HCT116 (cell line): ENCODE data around the gene WDR38. TPM values are rescaled to one million over a fixed set of nuclear protein-coding genes. Genes with fewer than 3 reads are reported as not detected.

ENCODE experiments used
- ATAC-seq: fragments of 200-7000 bp; cut with Tn5 transposase; 2 replicates; pipeline ENCODE4 v1.9.1; 2020; ENCODE audit warnings: mild to moderate bottlenecking, moderate library complexity
- BruUV-seq: library from RNA; stranded (reverse); fragments of 400-500 nt; replicated peaks from 2 replicates; lab custom pipeline; 2021; lab: Mats Ljungman, UMichigan
- CTCF ChIA-PET: fragments of 300-600 bp; sonication (Branson Sonifier 250); formaldehyde crosslinking; loops from one replicate; lab custom pipeline; 2021; ENCODE audit warnings: antibody characterized with exemption; lab: Charles Lee
- POLR2A ChIA-PET: fragments of 300-600, 350-600 bp; sonication (Branson Sonifier 250); formaldehyde crosslinking; loops from one replicate; lab custom pipeline; 2021; ENCODE audit warnings: antibody characterized with exemption; lab: Charles Lee
- RAD21 ChIA-PET, 2 experiments: fragments of 300-600 bp; sonication (Branson Sonifier 250); formaldehyde crosslinking; loops; one replicate each; lab custom pipeline; 2023; ENCODE audit warnings: low total read pairs in 2 of 2; ENCODE audit not compliant: uncharacterized antibody in 2 of 2, unreplicated experiment in 2 of 2, low non-redundant PET in 1 of 2; lab: Charles Lee
- DNase-seq: peaks from one replicate; pipeline ENCODE4 v3.0.0-alpha.2; 2010; ENCODE audit warnings: low read depth, low spot score
- H2AFZ ChIP-seq: fragments of 200-600 bp; shearing (Covaris generic), sonication (generic); 2 replicates; pipeline ENCODE4 v1.6.1; 2017; ENCODE audit warnings: low read depth, mixed run types, mixed read lengths, antibody characterized with exemption, low read length; ENCODE audit not compliant: poor library complexity, severe bottlenecking
- H3K27ac ChIP-seq: 2 replicates; pipeline ENCODE4 v1.5.1; 2012; ENCODE audit warnings: low read depth, low read length
- H3K27me3 ChIP-seq: fragments of 200-600 bp; sonication (generic); 2 replicates; pipeline ENCODE4 v1.6.1; 2016; ENCODE audit warnings: mixed run types, low read length, mixed read lengths; ENCODE audit not compliant: insufficient read depth
- H3K36me3 ChIP-seq, 2 experiments: fragments of 200-500 bp in 1 of 2; fragments of 200-600 bp in 1 of 2; sonication (Bioruptor generic) in 1 of 2; sonication (generic) in 1 of 2; 2 replicates each; pipeline versions ENCODE4 v1.5.1 to v1.6.1; 2014 to 2016; ENCODE audit warnings: low read length in 2 of 2, inconsistent platforms in 1 of 2, mixed read lengths in 1 of 2, mixed run types in 1 of 2; ENCODE audit not compliant: insufficient read depth in 2 of 2, control insufficient read depth in 1 of 2
- H3K4me1 ChIP-seq, 2 experiments: fragments of 200-600 bp in 1 of 2; sonication (generic) in 1 of 2; 2 replicates each; pipeline versions ENCODE4 v1.5.1 to v1.6.1; 2012 to 2017; ENCODE audit warnings: low read length in 2 of 2, inconsistent platforms in 1 of 2, mild to moderate bottlenecking in 1 of 2, mixed read lengths in 1 of 2, mixed run types in 1 of 2, moderate library complexity in 1 of 2; ENCODE audit not compliant: insufficient read depth in 2 of 2, control insufficient read depth in 1 of 2
- H3K4me2 ChIP-seq: fragments of 200-600 bp; sonication (generic); 2 replicates; pipeline ENCODE4 v1.6.1; 2017; ENCODE audit warnings: mixed run types, low read length, mixed read lengths
- H3K4me3 ChIP-seq, 2 experiments: fragments of 200-600 bp in 1 of 2; sonication (generic) in 1 of 2; replicated peaks in 1 of 2; 2 replicates each; pipeline ENCODE4 v1.5.1; 2011 to 2016; ENCODE audit warnings: low read length in 2 of 2, control low read depth in 1 of 2, low read depth in 1 of 2, mild to moderate bottlenecking in 1 of 2, mixed read lengths in 1 of 2, mixed run types in 1 of 2
- H3K79me2 ChIP-seq: fragments of 200-600 bp; sonication (generic); 2 replicates; pipeline ENCODE4 v1.6.1; 2017; ENCODE audit warnings: mild to moderate bottlenecking, mixed run types, low read length, moderate library complexity, mixed read lengths; ENCODE audit not compliant: insufficient read depth
- H3K9ac ChIP-seq: fragments of 200-600 bp; sonication (generic); 2 replicates; pipeline ENCODE4 v1.6.1; 2016; ENCODE audit warnings: low read length, mixed read lengths
- H3K9me2 ChIP-seq: fragments of 200-600 bp; sonication (generic), shearing (Covaris generic); 2 replicates; pipeline ENCODE4 v1.6.1; 2017; ENCODE audit warnings: mixed run types, mild to moderate bottlenecking, moderate library complexity; ENCODE audit not compliant: insufficient read depth
- H3K9me3 ChIP-seq, 2 experiments: fragments of 200-500 bp in 1 of 2; fragments of 200-600 bp in 1 of 2; sonication (Bioruptor generic) in 1 of 2; sonication (generic) in 1 of 2; 2 replicates each; pipeline ENCODE4 v1.6.1; 2014 to 2017; ENCODE audit warnings: low read length in 2 of 2, mixed read lengths in 2 of 2, inconsistent platforms in 1 of 2, low read depth in 1 of 2, mild to moderate bottlenecking in 1 of 2, mixed run types in 1 of 2, moderate library complexity in 1 of 2; ENCODE audit not compliant: control insufficient read depth in 1 of 2, insufficient read depth in 1 of 2
- H4K20me1 ChIP-seq: fragments of 200-600 bp; sonication (generic), shearing (Covaris generic); 2 replicates; pipeline ENCODE4 v1.6.1; 2017; ENCODE audit warnings: mixed run types, mild to moderate bottlenecking, moderate library complexity; ENCODE audit not compliant: insufficient read depth
- CBX3 ChIP-seq: IDR thresholded peaks from 2 replicates; pipeline ENCODE4 v1.6.1; 2012; ENCODE audit warnings: low read depth
- CTCF ChIP-seq, 3 experiments: fragments of 200-600 bp in 1 of 3; sonication (generic) in 1 of 3; IDR thresholded peaks in 2 of 3; conservative IDR thresholded peaks in 1 of 3; 2 replicates each; pipeline ENCODE4 v1.5.1; 2012 to 2017; ENCODE audit warnings: low read depth in 2 of 3, low read length in 2 of 3, antibody characterized with exemption in 1 of 3, borderline replicate concordance in 1 of 3, control low read depth in 1 of 3, mild to moderate bottlenecking in 1 of 3, mixed read lengths in 1 of 3, mixed run types in 1 of 3, moderate library complexity in 1 of 3; ENCODE audit not compliant: insufficient read depth in 1 of 3
- EZH2 ChIP-seq: fragments of 200-600 bp; sonication (generic); IDR thresholded peaks from 2 replicates; pipeline ENCODE4 v1.6.1; 2017; ENCODE audit warnings: antibody characterized with exemption, mixed run types
- EZH2phosphoT487 ChIP-seq: fragments of 200-600 bp; IDR thresholded peaks from 2 replicates; pipeline ENCODE4 v1.6.1; 2018; ENCODE audit warnings: antibody characterized with exemption, borderline replicate concordance
- FOSL1 ChIP-seq: IDR thresholded peaks from 2 replicates; pipeline ENCODE4 v1.6.1; 2012; ENCODE audit warnings: low read depth
- MAX ChIP-seq: IDR thresholded peaks from 2 replicates; pipeline ENCODE4 v1.6.1; 2012
- POLR2A ChIP-seq: IDR thresholded peaks from 2 replicates; pipeline ENCODE4 v1.7.0; 2011; ENCODE audit warnings: borderline replicate concordance; ENCODE audit not compliant: insufficient read depth, insufficient read length; ENCODE audit errors: extremely low read depth
- POLR2AphosphoS5 ChIP-seq: IDR thresholded peaks from 2 replicates; pipeline ENCODE4 v1.6.1; 2011; ENCODE audit warnings: mild to moderate bottlenecking, low read depth, low read length, moderate library complexity
- RAD21 ChIP-seq: IDR thresholded peaks from 2 replicates; pipeline ENCODE4 v1.6.1; 2012; ENCODE audit warnings: low read depth, mild to moderate bottlenecking
- SP1 ChIP-seq: IDR thresholded peaks from 2 replicates; pipeline ENCODE4 v1.6.1; 2012; ENCODE audit warnings: low read depth
- TCF7L2 ChIP-seq: IDR thresholded peaks from 2 replicates; pipeline ENCODE4 v1.7.0; 2011; ENCODE audit warnings: borderline replicate concordance, inconsistent platforms; ENCODE audit not compliant: insufficient read depth, insufficient read length; ENCODE audit errors: extremely low read depth
- YY1 ChIP-seq: IDR thresholded peaks from 2 replicates; pipeline ENCODE4 v1.6.1; 2011; ENCODE audit warnings: low read length, low read depth, moderate library complexity, mild to moderate bottlenecking; ENCODE audit not compliant: insufficient replicate concordance; ENCODE audit errors: extremely low read depth
- ZBTB33 ChIP-seq: IDR thresholded peaks from 2 replicates; pipeline ENCODE4 v1.6.1; 2011; ENCODE audit warnings: mild to moderate bottlenecking, low read length, moderate library complexity; ENCODE audit not compliant: insufficient replicate concordance; ENCODE audit errors: extremely low read depth
- ZFX ChIP-seq: fragments of 450-650 bp; IDR thresholded peaks from 2 replicates; pipeline ENCODE4 v1.6.1; 2017
- intact Hi-C: fragments of 100-400 bp; cut with micrococcal nuclease; formaldehyde crosslinking; loops from 2 replicates; pipeline ENCODE4 v1.10.0; 2022
- total RNA-seq: library from RNA; stranded (reverse); gene quantifications from one replicate; pipeline ENCODE4 v1.2.1, GENCODE V29; 2021; ENCODE audit not compliant: unreplicated experiment
- TF ChIP-seq, protein P1 (sequence below): IDR thresholded peaks from 2 replicates; pipeline ENCODE4 v1.6.1; 2012; ENCODE audit warnings: low read depth
- TF ChIP-seq, protein P2 (sequence below): IDR thresholded peaks from 2 replicates; pipeline ENCODE4 v1.6.1; 2012

Gene WDR38
- total RNA-seq, 1 experiment from 2014 or later: not detected

GRCh38 chr9:124861342-124862229 is 8.3 kb downstream of the WDR38 start, which contains the start of the genes ARPC5L and RPL35:
Gene ARPC5L (plus strand): TSS chr9:124862130. CDS start chr9:124869291, 7,161 bp downstream.
Gene RPL35 (minus strand): TSS chr9:124861957. CDS start chr9:124861912, 45 bp downstream.
- H3K9me3 ChIP-seq: no peaks in the 10 kb centered on the region
- peak within 1 kb of the TSS; percentile 96 for H3K4me2 ChIP-seq
- no peaks in the 10 kb centered on the region for H3K27me3 ChIP-seq
- H3K27ac ChIP-seq: peak within 1 kb of the TSS; percentile 96
- ATAC-seq (peak; percentile 87), DNase-seq (peak; percentile 83)
- ChIA-PET POLR2A (interaction anchor here (0.7 to 2.6 kb wide), 10 partner anchors 9 to 500 kb away, joined by 3 to 11 read pairs (median 5); partner anchors contain the start of genes HSPA5, NR6A1 and WDR38), CTCF (interaction anchor here (1.3 to 2.3 kb wide), 5 partner anchors 9 to 90 kb away, joined by 4 to 25 read pairs (median 6); partner anchors contain the start of genes NR6A1 and WDR38), RAD21 (interaction anchor here in 1 of 2 experiments (1.2 kb wide), 1 partner anchor 9 kb away, joined by 6 read pairs; the partner anchor contains the start of gene WDR38)
- no peaks in the 10 kb centered on the region for H3K9me2 ChIP-seq
- peaks cover 41% of the 10 kb centered on the region for H4K20me1 ChIP-seq
- peak within 1 kb of the TSS; percentile 89 to 100 for H3K4me3 ChIP-seq
- H3K79me2 ChIP-seq: peaks cover 43% of the 10 kb centered on the region
- peak within 1 kb of the TSS; percentile 82 for H2AFZ ChIP-seq
- peaks cover 19 to 57% of the 10 kb centered on the region in 2 experiments for H3K4me1 ChIP-seq
- peaks cover 33 to 46% of the 10 kb centered on the region in 2 experiments for H3K36me3 ChIP-seq
- TSS peak; percentile 50 for BruUV-seq
- intact Hi-C loops: no loop called here
- peak within 1 kb of the TSS; percentile 92 for H3K9ac ChIP-seq
- TF ChIP-seq EZH2phosphoT487: no peak
- TF ChIP-seq MAX: no peak
- TF ChIP-seq EZH2: no peak
- TF ChIP-seq POLR2A: peak; percentile 92
- no peak for TF ChIP-seq FOSL1
- peak; percentile 96 for TF ChIP-seq POLR2AphosphoS5
- peak in 2 of 3 experiments; percentile 15; a peak in 1 of 6 replicates for TF ChIP-seq CTCF (IDR thresholded peaks at IDR 0.05 in 2 of 3, conservative IDR thresholded peaks at IDR 0.05 in 1 of 3; ENCODE audit: borderline replicate concordance in 1 of 3, insufficient read depth in 1 of 3, low read depth in 2 of 3, low read length in 2 of 3)
- no peak for TF ChIP-seq RAD21
- peak; percentile 10 for TF ChIP-seq TCF7L2
- TF ChIP-seq CBX3: no peak
- TF ChIP-seq ZBTB33: peak; percentile 12
- TF ChIP-seq, protein P1, sequence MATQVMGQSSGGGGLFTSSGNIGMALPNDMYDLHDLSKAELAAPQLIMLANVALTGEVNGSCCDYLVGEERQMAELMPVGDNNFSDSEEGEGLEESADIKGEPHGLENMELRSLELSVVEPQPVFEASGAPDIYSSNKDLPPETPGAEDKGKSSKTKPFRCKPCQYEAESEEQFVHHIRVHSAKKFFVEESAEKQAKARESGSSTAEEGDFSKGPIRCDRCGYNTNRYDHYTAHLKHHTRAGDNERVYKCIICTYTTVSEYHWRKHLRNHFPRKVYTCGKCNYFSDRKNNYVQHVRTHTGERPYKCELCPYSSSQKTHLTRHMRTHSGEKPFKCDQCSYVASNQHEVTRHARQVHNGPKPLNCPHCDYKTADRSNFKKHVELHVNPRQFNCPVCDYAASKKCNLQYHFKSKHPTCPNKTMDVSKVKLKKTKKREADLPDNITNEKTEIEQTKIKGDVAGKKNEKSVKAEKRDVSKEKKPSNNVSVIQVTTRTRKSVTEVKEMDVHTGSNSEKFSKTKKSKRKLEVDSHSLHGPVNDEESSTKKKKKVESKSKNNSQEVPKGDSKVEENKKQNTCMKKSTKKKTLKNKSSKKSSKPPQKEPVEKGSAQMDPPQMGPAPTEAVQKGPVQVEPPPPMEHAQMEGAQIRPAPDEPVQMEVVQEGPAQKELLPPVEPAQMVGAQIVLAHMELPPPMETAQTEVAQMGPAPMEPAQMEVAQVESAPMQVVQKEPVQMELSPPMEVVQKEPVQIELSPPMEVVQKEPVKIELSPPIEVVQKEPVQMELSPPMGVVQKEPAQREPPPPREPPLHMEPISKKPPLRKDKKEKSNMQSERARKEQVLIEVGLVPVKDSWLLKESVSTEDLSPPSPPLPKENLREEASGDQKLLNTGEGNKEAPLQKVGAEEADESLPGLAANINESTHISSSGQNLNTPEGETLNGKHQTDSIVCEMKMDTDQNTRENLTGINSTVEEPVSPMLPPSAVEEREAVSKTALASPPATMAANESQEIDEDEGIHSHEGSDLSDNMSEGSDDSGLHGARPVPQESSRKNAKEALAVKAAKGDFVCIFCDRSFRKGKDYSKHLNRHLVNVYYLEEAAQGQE: no peak
- TF ChIP-seq, protein P2, sequence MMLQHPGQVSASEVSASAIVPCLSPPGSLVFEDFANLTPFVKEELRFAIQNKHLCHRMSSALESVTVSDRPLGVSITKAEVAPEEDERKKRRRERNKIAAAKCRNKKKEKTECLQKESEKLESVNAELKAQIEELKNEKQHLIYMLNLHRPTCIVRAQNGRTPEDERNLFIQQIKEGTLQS: no peak
- TF ChIP-seq SP1: no peak
- TF ChIP-seq ZFX: peak; percentile 97; the same call in 1 of the 2 replicates
- peak; percentile 68 for TF ChIP-seq YY1
